ENCODE results near the gene ARPC5.
A peak's percentile ranks its signal among the peaks of the same experiment; 100 is the strongest.

DNA sequence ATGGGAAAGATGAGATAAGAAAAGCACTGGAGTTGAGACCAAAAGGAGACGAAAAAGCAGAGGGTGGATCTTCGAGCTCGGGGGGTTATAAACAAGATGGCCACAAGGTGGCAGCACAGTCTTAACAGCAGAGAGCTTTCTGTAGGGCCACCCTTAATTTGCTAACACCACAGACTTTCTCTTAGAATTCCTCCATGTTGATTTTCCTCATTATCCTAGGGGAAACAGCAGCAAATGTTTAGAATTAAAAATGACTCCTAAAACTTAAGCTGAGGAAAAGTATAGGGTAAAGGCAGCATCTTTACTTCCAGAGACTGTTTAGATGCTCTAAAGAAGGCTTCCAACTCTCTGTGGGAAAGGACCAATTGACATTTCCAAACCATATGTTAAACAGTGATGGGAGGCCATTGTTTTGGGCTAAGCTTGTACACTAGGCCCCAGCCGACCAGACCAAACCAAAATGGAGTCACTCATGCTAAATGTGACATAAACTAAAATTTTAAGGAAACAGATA lies 20.0 kb upstream of the ARPC5 start:
- TF ChIP-seq CSDC2 (CRISPR knock-in tag; IDR thresholded peaks at IDR 0.05) (no peak), ZC3H10 (CRISPR knock-in tag; IDR thresholded peaks at IDR 0.05) (no peak), ESRRG (CRISPR knock-in tag; IDR thresholded peaks at IDR 0.05) (no peak), ZFP3 (CRISPR knock-in tag; IDR thresholded peaks at IDR 0.05) (no peak), GLIS3 (CRISPR knock-in tag; IDR thresholded peaks at IDR 0.05) (no peak), PPARA (CRISPR knock-in tag; IDR thresholded peaks at IDR 0.05; ENCODE audit: borderline replicate concordance) (no peak), ARNTL (CRISPR knock-in tag; IDR thresholded peaks at IDR 0.05; ENCODE audit: borderline replicate concordance, low read depth) (no peak)
- TF ChIP-seq, protein P1, sequence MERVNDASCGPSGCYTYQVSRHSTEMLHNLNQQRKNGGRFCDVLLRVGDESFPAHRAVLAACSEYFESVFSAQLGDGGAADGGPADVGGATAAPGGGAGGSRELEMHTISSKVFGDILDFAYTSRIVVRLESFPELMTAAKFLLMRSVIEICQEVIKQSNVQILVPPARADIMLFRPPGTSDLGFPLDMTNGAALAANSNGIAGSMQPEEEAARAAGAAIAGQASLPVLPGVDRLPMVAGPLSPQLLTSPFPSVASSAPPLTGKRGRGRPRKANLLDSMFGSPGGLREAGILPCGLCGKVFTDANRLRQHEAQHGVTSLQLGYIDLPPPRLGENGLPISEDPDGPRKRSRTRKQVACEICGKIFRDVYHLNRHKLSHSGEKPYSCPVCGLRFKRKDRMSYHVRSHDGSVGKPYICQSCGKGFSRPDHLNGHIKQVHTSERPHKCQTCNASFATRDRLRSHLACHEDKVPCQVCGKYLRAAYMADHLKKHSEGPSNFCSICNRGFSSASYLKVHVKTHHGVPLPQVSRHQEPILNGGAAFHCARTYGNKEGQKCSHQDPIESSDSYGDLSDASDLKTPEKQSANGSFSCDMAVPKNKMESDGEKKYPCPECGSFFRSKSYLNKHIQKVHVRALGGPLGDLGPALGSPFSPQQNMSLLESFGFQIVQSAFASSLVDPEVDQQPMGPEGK (CRISPR knock-in tag; IDR thresholded peaks at IDR 0.05; ENCODE audit: borderline replicate concordance) = no peak
- TF ChIP-seq, protein P2, sequence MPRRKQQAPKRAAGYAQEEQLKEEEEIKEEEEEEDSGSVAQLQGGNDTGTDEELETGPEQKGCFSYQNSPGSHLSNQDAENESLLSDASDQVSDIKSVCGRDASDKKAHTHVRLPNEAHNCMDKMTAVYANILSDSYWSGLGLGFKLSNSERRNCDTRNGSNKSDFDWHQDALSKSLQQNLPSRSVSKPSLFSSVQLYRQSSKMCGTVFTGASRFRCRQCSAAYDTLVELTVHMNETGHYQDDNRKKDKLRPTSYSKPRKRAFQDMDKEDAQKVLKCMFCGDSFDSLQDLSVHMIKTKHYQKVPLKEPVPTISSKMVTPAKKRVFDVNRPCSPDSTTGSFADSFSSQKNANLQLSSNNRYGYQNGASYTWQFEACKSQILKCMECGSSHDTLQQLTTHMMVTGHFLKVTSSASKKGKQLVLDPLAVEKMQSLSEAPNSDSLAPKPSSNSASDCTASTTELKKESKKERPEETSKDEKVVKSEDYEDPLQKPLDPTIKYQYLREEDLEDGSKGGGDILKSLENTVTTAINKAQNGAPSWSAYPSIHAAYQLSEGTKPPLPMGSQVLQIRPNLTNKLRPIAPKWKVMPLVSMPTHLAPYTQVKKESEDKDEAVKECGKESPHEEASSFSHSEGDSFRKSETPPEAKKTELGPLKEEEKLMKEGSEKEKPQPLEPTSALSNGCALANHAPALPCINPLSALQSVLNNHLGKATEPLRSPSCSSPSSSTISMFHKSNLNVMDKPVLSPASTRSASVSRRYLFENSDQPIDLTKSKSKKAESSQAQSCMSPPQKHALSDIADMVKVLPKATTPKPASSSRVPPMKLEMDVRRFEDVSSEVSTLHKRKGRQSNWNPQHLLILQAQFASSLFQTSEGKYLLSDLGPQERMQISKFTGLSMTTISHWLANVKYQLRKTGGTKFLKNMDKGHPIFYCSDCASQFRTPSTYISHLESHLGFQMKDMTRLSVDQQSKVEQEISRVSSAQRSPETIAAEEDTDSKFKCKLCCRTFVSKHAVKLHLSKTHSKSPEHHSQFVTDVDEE (CRISPR knock-in tag; IDR thresholded peaks at IDR 0.05) = no peak
- TF ChIP-seq, protein P3, sequence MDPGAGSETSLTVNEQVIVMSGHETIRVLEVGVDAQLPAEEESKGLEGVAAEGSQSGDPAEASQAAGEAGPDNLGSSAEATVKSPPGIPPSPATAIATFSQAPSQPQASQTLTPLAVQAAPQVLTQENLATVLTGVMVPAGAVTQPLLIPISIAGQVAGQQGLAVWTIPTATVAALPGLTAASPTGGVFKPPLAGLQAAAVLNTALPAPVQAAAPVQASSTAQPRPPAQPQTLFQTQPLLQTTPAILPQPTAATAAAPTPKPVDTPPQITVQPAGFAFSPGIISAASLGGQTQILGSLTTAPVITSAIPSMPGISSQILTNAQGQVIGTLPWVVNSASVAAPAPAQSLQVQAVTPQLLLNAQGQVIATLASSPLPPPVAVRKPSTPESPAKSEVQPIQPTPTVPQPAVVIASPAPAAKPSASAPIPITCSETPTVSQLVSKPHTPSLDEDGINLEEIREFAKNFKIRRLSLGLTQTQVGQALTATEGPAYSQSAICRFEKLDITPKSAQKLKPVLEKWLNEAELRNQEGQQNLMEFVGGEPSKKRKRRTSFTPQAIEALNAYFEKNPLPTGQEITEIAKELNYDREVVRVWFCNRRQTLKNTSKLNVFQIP (CRISPR knock-in tag; IDR thresholded peaks at IDR 0.05; ENCODE audit: borderline replicate concordance, low read depth) = peak; percentile 81; the same call in 1 of the 2 replicates
- TF ChIP-seq, protein P4, sequence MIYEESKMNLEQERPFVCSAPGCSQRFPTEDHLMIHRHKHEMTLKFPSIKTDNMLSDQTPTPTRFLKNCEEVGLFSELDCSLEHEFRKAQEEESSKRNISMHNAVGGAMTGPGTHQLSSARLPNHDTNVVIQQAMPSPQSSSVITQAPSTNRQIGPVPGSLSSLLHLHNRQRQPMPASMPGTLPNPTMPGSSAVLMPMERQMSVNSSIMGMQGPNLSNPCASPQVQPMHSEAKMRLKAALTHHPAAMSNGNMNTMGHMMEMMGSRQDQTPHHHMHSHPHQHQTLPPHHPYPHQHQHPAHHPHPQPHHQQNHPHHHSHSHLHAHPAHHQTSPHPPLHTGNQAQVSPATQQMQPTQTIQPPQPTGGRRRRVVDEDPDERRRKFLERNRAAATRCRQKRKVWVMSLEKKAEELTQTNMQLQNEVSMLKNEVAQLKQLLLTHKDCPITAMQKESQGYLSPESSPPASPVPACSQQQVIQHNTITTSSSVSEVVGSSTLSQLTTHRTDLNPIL (CRISPR knock-in tag; IDR thresholded peaks at IDR 0.05; ENCODE audit: low read depth) = no peak

All from SK-N-SH treated with all-trans-retinoic acid at 6 μM for 48 hours (cell line).